HG03103 (cell line): ENCODE data around the gene CTSV.
"Not testable (repeated sequence)": the region's sequence is repeated elsewhere in the genome, so short reads cannot be mapped to it uniquely, and the experiment has no call there.

Source experiments
- ATAC-seq: cut with Tn5 transposase; IDR thresholded peaks from one replicate; pipeline ENCODE4 v1.9.1; 2021; ENCODE audit warnings: low read depth; ENCODE audit not compliant: unreplicated experiment

The CTSV gene

DNA sequence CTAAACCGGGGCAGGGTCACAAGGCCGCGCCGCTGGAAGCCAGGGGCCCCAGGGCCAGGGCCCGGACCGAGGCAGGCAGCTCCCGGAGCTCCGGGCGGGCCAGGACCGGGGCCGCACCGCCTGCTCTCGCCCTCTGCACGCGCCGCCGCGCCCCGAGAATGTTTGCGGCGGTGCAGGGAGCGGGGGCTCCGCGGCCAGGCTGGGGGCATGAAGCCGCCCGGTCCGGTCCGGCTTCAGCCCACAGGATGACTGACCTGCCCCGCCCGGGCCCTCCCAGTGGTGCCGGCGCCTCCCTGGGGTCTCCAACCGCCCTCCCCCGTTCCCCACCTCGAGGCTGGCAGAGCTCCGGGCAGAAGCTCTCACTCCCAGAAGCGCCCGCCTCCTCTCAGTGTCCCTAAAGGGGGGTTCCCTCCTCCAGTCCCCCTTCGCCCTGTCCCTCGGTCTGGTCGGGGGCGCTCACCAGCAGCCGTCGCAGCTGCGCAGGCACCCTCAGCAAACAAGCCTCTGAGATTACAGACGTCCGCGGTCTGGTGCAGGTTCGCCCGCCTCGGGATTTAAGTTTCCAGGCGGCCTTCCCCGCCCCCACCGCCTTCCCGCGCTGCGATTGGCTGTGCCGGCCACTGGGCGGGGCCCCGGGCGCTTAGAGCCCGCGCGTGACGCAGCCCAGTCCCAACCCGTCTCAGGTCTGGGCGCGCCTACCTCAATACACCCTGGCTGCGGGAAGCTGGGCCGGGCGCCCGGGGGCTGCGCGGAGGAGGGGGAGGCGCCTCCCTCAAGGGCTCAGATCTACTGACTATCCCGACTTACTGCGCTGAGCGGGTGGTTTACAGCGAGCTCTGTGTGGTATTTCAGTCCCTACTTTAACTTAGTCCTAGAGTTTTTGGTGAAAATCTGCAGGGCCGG, at the start of gene CTSV:
TSS of gene CTSV (minus strand) at position 532 of the 903 bp plus-strand sequence. CDS start 1,099 bp downstream, outside the sequence.
- ATAC-seq = peak; percentile 99

DNA sequence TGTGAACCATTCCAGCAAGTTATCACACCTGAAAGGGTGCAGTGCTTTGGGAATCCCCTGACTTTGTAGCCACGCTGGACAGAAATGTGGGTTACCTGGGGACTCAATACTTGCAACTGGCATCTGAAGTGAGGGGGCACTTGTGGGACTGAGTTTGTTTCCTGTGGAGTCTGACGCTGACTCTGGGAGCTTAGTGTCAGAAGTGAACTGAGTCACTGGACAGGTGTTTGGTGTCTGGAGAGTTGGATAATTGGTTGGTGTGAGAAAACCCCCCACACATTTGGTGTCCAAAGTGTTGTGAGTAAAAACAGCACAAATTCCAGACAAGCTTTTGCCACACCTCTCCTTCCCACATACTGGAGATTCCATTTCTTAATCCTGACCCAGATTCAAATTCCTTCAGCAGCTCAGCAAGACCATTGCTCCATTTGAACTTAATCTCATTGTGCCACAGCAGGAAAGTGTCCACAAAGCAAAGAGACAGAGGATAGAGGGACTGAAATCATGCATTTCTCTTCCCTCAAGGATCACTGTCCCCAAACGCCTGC, 48.8 kb upstream of the CTSV start:
- ATAC-seq = not testable (repeated sequence)

DNA sequence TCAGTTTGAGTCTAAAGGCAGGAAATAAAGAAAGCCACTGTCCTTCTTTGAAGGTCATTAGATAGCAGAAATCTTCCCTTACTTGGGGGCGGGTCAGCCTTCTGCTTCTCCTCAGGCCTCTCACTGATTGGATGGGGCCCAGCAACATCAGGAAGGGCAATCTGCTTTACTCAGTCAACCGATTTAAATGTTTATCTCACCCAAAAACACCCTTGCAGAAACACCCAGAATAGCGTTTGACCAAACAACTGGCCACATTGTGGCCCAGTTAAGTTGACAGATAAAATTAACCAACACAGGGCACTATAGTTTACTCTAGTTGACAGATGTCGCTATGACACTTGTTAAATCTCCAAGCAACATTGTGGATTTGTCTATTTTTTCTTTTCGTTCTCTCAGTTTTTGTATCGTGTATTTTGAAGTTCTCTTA, 45.6 kb upstream of the CTSV start:
- ATAC-seq = not testable (repeated sequence)

DNA sequence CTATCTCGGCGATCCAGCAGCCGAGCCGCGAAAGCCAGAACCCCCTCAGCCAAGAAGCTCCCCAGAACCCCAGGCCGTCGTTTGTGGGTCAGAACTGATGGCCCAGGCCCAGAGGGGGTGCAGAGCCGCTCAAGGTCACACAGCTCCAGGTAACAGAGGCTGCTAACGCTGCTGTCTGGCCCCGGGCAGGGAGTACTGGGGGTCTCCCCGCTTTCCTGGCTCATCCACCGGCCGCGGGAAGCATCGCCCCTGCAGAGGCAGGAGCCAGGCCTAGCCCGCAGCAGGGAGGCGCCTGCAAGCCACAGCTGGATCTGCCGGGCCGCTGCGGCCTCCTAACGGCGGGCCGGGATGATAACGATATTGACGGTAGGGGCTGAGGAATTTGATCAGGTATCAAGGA, 39.4 kb upstream of the CTSV start:
- no peak for ATAC-seq

DNA sequence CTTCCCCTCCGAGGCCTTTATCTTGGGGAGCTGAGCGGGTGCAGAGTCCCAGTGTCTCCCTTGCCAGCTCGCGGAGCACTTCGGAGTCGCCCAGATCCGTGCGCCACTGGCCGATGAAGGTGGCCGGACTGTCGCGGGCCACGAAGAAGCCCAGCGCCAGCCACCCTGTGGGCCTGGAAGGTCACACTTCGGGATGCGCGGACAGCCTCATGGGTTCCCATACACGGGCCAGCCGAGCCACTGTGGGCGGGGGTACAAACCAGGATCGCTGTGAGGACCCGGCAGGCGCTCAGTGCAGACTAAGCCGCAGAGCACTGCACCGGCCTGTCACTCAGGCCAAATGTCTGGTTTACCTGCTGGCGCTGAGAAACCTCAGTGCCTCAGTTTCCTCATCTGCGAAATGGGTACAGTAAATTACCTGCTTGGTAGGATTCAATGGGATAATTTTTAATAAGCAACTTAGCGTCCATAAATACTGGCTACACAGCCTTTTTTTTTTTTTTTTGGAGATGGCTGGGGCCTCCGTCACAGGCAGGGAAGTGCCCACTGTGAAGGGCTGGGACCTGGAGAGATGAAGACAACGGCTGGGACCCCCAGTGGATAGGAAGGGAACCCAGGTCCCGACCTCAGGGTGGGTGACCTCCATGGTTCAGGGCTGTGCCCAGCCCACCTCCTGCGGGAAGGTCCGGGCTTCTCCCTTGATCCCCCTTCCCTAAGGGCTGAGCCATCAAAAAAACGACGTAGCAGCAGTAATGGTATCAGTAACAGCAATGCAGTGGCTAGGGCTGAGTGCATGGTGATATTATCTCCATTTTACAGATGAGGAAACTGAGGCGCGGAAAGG, 38.7 kb upstream of the CTSV start:
- ATAC-seq = no peak

DNA sequence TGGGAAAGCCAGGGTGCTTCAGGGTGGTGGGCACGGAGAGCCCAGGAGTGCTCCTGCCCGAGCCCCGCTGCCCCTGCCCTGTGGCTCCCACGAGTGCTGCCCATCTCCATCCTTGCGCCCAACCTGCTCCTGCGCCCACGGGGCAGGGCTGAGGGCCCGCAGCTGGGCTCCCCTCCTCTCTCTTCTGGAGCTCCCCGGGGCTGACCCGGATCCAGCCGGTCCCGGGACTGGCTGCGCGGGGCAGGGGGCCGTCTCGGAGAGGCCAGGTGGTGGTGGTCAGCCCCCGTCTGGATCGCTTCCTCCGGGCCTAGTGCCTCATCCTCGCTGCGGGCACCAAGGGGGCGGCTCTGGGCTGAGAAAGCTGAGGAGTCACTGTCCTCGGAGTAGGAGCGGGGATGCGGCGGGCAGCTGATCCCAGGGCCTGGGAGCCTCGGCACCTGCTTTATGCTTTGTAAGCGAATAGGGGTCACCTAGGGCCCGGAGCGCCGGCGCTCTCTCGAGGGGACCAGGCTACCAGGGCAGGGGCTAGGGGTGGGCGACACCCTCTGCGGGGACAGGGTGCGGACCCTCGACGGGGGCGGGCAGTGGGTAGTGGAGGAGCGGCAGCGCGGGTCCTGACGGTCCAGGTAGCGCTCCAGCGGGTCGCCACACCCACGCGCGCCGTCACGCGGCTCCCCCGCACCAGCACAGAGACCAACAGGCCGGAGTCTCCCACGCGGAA, 37.9 kb upstream of the CTSV start:
- ATAC-seq = not testable (repeated sequence)

DNA sequence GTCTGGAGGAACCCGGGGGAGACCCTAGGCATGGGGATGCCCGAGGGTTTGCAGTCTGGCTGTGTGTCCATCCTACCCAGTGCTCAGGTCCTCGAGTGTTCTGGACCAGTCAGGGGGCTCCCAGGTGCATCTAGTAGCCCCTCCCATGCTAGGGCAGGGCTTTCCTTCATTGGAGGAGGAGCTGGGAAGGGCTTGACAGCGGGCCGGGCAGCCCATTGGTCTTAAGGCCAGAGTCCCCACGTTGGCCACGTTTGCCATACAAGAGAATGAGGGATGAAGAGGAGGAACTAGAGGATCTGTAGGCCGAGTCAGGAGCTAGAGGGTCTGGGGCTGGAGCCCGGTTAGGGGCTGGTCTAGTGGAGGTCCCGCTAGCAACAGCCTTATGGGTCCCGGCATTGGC, 37.3 kb upstream of the CTSV start:
- ATAC-seq = no peak

DNA sequence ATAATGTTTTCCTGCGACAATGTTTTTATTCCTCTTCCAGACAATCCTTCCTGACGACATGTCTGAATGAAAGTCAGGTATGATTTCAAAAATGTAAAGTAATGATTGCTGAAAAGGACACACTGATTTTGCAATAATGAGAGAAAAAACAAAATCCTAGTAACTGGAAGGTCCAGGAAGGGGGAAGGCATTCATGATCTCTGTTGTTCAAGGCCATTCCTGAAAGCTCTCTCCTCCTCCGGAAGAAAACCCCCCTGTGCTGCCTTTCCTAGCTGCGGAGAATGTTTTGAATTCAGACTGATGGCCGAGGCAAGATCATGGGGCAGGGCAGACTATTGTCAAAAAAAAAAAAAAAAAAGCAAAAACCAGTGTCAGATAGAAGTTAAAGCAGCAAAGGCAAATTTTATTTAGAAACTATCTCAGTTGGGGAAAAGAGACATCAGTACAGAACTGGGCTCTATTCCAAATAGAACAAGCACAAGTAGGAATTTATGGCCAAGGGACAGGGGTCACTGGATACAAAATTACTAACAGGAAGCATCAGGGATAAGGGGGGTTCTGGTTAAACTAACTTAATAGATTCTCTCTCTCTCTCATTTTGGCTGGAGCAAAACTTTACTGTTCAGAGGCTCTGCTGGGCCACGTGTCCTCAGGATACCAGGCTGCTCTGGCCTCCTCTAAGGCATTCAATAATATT, 36.5 kb upstream of the CTSV start:
- ATAC-seq = no peak

DNA sequence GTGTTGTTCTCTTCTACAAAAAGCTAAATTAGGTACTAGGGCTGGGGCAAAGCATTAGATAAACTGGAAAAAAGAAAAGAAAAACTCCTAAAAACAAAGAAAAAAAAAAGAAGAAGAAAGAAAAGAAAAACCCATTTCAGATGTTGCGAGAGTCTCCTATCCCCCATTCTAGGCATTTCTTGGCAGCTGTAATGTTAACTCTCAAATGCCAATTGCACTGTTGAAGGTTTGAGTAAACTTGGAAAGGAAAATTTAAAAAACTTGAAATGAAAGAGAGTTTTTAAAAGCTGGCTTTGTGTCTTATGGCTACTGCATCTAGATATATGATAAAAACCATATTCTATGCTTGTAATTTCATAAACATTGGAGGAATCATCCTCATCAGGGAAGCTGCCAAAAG, 34.6 kb upstream of the CTSV start:
- ATAC-seq = no peak

DNA sequence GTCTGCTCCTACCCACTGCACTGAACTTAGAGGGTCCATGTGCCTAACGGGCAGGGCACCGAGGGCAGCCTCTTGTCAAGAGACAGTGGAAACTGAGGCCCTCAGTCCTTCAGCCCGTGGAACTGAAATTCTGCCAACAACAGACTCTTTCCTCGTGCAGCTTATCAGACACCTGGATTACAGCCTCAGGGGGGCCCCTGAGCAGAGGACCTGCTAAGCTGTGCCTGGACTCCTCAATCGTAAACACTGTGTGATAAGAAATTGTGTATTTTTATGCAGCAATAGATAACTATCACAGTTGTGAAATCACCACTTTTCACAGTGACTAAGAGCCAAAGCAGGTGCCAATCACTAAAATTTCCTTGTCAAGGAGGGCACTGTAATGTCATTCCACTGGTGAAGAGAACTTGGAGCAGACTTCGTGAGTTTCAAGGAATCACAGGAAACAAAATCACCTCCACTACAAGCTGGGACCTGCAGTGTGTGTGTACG, 33.4 kb upstream of the CTSV start:
- ATAC-seq = no peak

DNA sequence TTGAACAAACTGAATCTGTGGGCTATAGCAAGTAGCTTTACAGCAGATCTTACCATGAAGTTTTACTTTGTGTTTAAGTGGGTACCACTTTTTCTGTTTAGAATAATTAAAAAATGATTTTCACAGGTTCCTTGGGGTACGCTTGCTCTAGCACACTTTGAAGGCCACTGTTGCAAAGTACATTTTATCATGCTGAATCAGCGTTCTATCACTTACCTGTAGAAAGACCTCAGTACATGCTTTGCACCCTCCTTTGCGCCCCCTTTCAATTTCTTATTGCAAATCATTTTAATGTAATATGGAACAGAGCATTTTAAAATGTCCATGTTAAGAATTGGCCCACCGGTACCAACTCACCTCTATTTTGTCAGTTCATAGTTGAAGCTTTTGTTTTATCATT, 31.4 kb upstream of the CTSV start:
- not testable (repeated sequence) for ATAC-seq

DNA sequence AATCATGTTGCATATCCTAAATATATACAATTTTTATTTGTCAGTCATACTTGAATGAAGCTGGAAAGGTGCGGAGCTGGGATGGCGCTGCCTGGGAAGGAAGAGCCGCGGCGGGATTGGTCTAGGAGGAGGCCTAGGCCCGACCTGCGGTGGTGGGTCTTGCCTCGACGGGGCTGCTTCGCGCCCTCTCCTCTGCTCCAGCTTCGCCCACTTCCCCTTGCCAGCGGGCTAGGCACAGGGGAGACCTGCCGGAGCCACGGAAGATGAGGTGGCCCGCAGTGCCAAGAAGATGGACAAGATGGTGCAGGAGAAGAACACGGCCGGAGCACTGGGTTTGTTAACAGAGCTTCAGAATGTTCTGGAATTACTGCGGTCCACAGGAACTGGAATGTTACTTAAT, 28.5 kb upstream of the CTSV start:
- ATAC-seq = no peak

DNA sequence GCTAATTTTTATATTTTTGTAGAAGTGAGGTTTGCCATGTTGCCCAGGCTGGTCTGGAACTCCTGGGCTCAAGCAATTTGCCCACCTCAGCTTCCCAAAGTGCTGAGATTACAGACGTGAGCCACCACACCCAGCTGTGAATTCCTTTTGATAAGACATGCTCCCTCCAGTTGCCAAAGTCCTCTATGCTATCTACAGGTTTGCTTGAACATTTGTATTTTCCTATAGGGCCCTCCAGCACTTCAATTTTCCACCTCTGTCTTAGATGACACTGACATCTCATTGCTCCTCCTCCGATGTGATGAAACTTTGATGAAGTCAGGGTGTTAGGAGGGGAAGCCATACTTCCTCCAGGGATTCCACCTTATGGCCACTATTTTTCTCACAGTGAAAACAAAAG, 25.2 kb upstream of the CTSV start:
- ATAC-seq = no peak

DNA sequence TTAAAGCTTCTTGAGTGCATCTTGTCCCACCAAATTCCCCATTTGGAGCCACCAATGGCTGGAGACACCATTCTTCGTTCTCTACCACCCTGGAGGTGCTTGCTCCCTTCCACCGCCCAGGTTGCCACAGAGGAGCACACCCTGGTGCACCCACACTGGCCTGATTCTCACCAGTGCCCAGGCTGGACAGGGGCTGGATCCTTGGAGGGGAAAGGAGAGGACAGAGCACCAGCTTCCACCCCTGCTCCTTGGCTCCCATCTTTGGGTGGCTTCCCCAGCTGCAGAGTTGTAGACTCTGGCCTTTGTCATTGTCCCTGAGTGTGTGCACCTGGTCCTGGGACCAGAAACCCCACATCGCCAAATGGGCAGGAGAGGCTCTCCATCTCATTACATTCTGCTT, 21.9 kb upstream of the CTSV start:
- ATAC-seq = no peak

DNA sequence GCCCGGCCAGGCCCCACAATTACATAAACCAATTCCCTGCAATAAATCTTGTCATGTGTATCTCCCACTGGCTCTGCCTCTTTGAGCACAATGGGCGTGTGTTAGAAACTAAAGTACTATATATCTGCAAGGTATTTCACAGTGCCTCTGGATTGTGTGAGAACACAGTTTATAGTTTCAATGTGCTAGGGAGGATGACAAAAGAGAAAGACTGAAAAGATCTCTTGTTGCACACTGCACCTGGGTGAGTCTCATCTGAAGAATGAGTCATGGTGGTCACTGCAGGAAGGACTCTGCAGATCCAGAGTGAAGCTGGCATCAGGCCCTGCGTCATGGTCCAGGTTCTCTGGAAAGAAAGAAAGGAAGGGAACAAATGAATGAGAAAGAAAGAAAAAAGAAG, 20.7 kb upstream of the CTSV start:
- no peak for ATAC-seq

DNA sequence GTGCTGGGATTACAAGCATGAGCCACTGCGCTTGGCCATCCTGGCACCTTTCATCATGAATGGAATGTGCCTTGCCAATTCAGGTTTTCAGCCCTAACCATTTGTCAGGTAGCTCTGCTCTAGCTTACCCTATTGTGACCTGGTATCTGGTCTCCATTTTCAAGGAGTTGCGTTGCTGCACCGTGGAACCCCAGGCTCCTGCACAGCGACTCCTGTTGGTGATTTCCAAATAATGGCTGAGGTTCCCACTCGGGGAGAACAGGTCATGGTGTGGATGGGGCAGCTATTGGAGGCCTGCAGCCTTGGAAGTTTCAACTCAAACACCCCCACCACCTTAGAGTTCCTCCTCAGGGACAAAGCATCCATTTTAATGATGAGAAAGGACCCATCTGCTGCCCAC, 18.7 kb upstream of the CTSV start:
- ATAC-seq = no peak

DNA sequence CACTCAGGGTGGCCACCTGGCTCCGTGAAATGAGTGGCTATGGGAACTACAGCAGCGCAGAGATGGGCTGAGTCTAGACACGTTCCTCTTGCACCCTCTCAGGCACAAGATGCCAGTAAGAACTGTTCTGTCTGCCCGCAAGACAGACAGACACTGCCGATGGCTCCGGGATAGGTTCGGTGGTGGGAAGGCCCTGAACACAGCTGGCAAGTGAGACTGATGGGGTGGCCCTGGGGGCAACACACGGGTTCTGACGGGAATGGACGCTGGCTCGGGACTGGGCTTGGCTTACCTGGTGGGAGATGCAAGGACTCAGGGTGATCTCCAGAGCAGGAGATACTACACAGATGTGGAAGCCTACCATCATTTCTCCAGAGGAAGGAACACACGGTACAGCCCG, 16.9 kb upstream of the CTSV start:
- ATAC-seq = not testable (repeated sequence)

DNA sequence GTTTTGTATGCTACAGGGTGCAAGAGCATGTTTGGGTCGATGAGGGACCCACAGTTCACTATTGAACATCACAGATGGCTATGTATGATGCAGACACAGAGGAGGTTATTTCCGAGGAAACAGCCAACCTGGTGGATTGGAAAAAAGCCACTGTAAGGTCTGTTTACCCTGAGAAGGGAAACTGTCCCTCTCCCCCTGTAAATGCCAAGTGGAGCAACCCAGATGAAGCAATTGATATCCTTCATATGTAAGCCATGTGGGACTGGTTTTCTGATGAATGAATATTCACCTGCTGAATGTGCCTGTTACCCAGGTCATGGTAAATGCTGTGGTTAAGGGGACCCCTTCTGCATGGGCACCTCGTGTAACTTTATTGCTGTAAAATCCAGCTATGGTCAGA, 14.8 kb upstream of the CTSV start:
- no peak for ATAC-seq

DNA sequence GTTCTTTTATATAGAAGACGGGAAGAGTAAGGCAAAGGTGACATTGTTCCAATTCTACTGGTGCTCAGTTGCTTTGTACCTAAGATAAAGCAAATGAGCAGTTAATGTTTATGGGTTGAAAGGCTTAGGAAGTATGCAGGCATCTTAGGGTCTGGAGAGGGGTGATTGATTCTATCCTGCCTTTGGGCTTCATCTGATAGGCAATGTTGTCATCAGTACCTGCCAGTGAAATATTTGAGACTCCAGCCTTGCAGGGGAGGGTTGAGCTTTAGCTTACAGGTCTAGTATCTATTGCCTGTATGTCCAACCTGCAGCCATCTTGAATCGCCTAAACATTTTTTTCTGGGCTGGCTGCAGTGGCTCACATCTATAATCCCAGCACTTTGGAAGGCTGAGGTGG, 13.8 kb upstream of the CTSV start:
- no peak for ATAC-seq

DNA sequence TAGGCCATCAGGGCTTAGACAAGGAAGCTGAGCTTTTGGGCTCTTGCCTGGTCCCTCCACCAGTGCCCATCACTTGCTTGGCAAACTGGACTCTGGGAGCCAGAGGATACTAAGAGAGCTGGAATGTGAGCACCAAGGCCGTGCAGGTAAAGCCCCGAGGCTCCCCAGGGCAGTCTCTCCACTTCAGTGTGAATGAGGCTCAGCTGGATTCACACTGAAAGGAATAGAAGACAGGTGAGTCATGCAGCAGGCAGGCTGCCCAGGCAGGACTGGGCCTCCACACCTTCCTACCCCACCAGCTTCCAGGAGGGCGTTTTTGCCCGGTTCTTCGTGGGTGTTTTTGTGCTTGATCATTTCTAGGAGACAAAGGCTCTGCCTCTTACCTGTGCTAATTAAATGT, 7.3 kb upstream of the CTSV start:
- no peak for ATAC-seq
